NCI-H526 treated with DMSO at 0.1 percent for 48 hours (cell line): ENCODE measurements around the gene NBPF10.
"Not testable (repeated sequence)": the region's sequence is repeated elsewhere in the genome, so short reads cannot be mapped to it uniquely, and the experiment has no call there.

Experiments used
- DNase-seq: peaks from one replicate; lab custom pipeline; 2025; lab: John Stamatoyannopoulos, UW

Gene NBPF10

GRCh38 chr1:146144465-146144864 lies at the start of gene NBPF10:
Gene NBPF10 (minus strand): TSS chr1:146144804. CDS start chr1:146144769, 35 bp downstream.
- not testable (repeated sequence) for DNase-seq

- not testable (repeated sequence) for DNase-seq
Measured at GRCh38 chr1:146174531-146174930, 29.9 kb upstream of the NBPF10 start.

- DNase-seq, result not testable (repeated sequence)
Measured at GRCh38 chr1:146167740-146168139, 23.1 kb upstream of the NBPF10 start.

- DNase-seq, result not testable (repeated sequence)
Measured at GRCh38 chr1:146167273-146167672, 22.7 kb upstream of the NBPF10 start.
